Activated CD4-positive, alpha-beta T cell treated with anti-CD3 and anti-CD28 coated beads, Interleukin-2, amount 50 U/mL, for 1 hour (primary cell): Measurements from ENCODE around the gene VPS25.
A peak's percentile ranks its signal among the peaks of the same experiment; 100 is the strongest.

Experiments used
- DNase-seq: peaks from one replicate; pipeline ENCODE4 v3.0.0-alpha.2; 2020

The VPS25 gene

DNA sequence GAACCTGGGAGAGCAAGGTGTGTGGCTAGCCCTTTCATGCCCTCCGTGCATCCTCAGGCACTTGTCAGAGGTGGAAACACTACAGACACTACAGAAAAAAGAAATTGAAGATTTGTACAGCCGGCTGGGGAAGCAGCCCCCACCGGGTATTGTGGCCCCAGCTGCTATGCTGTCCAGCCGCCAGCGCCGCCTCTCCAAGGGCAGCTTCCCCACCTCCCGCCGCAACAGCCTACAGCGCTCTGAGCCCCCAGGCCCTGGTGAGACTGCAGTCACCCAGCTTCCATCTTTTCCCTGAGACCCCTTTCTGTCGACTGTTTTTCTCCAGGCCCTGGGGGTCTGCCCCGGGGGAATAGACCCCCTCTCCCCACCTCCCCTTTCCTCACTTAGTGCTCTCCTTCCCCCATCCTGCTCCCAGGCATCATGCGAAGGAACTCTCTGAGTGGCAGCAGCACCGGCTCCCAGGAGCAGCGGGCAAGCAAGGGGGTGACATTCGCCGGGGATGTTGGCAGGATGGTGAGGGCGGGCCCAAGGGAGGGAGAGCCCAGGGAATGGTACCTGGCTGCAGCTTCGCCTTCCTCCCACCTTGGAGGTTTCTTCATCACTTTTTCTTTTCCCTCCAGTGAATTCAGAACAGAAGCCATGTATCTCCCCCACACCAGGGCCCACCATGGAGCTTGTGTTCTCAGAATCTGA is 23.0 kb downstream of the VPS25 start:
- DNase-seq, result no peak

GRCh38 chr17:42797067-42798007 is 24.1 kb downstream of the VPS25 start:
- no peak for DNase-seq

- DNase-seq, result no peak
Measured at GRCh38 chr17:42798011-42798382, 24.7 kb downstream of the VPS25 start.

DNA sequence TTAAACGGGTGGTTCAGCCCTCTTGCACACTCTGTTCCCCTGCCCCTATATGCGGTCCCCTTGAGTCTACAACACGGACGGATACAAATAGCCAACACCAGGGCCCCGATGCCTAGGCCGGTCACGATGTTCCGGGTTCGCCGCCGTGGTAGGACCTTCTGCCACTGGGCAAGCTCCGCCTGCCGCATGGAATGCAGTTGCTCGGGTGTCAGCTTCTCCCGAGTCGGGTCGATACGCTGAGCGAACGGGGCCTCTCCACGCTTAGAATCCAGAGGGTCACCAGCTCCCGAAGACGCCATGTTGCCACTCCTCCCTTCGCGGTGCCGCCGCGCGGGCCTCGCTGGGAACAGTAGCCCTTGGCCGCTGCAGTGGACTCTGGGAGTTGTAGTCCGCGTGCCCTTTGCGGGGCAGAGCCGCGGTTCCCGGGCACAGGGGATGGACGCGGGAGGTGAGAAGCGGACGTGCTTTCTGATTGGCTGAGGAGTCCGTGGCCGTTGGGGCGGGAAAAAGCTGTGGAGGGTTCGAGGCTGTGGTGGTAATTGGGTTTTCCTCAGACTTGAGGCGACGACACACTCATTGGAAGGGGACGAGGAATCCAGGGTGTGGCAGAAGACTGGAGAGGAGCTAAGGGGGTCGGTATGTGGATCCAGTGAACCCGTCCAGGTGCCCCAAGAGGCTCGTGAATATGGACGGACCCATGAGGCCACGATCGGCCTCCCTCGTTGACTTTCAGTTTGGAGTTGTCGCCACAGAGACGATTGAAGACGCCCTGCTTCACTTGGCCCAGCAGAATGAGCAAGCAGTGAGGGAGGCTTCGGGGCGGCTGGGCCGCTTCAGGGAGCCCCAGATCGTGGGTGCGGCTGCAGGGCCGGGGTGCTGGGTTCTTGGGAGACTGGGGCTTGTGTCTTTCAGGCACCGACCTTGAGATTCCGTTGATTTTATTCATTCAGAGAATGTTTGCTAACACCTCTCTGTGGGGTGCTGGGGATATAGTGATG is 25.4 kb downstream of the VPS25 start, which contains the start of the genes CNTD1 and COA3:
Gene CNTD1, plus strand, starts transcription at position 479 of the 998 bp plus-strand sequence. Its CDS starts 207 bp downstream, at position 686.
Gene COA3, minus strand, starts transcription at position 322 of the 998 bp plus-strand sequence. Its CDS starts 23 bp downstream, at position 299.
- DNase-seq, result peak; percentile 72

- no peak for DNase-seq
Measured at GRCh38 chr17:42803074-42803883, 30.0 kb downstream of the VPS25 start.

DNA sequence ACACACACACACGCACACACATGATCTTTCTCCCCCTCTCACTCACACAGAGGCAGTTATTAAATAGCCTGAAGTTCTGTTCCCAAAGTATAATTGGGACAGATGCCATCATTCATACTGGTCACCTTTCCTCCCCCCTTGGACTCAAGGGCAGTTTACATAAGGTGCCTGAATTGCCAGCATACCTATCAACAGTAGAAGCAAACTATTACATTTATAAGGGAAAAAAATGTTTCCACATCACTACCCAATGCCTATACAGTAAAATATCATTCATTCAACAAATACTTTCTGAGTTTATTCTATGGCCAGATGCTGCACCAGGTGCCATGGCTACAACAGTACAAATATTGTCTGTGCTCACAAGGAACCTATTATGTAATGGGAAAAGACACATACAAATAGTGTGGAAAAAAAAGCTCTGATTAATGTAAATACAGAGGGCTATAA is 31.7 kb downstream of the VPS25 start:
- no peak for DNase-seq

DNA sequence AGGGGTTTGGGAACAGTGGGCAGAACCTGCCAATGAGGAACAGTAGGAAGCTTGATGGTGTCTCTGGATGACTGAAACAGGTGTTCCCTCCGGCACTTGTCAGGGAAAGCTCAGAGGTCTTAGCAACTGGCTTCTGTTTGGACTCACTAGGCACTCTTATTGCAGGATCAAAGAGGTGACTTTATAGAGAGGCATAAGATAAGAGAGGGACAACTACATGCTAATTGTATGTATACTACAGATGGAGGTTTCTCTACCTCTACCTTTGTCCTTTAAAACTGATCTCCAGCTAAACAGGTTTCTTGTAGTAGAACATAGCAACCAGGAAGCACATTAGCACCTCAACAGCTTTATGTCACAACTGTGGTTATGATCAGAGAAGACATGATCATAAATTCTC is 33.0 kb downstream of the VPS25 start:
- no peak for DNase-seq

DNA sequence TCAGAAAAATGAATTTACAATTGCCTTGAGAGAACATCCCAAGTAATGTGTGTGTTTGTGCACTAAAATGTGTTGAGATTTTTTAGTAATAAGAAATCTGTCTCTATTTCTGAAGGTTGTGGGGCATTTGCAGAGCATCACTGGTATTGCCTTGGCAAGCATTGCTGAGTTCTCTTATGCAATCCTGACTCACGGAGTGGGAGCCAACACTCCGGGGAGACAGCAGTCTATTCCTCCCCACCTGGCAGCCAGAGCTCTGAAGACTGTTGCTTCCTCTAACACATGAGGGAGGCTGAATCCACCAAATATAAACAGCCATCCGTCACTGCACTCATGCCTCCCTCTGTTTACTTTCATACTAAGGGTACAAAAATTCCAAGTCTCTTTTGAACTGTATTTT is 36.0 kb downstream of the VPS25 start:
- no peak for DNase-seq

- DNase-seq, result no peak
Measured at GRCh38 chr17:42814633-42815399, 41.6 kb downstream of the VPS25 start.

- DNase-seq, result no peak
Measured at GRCh38 chr17:42817866-42818265, 44.6 kb downstream of the VPS25 start.

- DNase-seq, result no peak
Measured at GRCh38 chr17:42818379-42818778, 45.1 kb downstream of the VPS25 start.

GRCh38 chr17:42819939-42820535 is 46.8 kb downstream of the VPS25 start:
- DNase-seq, result peak; percentile 64

DNA sequence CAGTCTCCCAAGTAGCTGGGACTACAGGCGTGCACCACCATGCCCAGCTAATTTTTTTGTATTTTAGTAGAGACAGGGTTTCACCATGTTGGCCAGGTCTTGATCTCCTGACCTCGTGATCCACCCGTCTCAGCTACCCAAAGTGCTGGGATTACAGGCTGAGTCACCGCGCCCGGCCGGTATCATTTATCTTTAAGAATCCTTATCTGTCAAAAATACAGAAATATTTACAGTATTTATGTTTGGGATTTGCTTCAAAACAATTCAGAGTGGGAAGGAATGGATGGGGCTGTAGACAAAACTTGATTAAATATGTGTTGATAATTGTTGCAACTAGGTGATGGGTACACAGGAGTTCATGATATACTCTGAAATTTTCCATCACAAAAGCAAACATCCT is 47.9 kb downstream of the VPS25 start:
- no peak for DNase-seq

DNA sequence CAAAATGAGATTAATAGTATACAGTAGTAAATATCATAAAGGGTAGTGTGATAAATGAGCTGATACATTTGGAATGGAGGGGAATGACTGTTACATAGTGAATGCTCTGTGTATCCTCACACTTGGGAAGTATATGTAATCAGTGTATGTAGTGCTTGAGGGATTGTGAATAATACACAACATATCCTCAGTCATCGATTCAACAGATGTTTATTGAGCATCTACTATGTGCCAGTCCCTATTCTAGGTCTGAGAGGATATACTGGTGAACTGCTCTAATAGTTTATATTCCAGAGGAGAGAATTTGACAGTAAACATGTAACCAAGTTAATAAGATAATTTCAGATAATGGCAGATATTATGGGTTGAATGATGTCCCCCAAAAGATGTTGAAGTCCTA is 54.2 kb downstream of the VPS25 start:
- DNase-seq, result no peak
